ENCODE measurements around the gene C1orf53.
"Not testable (repeated sequence)": the region's sequence is repeated elsewhere in the genome, so short reads cannot be mapped to it uniquely, and the experiment has no call there.

C1orf53 gene

DNA sequence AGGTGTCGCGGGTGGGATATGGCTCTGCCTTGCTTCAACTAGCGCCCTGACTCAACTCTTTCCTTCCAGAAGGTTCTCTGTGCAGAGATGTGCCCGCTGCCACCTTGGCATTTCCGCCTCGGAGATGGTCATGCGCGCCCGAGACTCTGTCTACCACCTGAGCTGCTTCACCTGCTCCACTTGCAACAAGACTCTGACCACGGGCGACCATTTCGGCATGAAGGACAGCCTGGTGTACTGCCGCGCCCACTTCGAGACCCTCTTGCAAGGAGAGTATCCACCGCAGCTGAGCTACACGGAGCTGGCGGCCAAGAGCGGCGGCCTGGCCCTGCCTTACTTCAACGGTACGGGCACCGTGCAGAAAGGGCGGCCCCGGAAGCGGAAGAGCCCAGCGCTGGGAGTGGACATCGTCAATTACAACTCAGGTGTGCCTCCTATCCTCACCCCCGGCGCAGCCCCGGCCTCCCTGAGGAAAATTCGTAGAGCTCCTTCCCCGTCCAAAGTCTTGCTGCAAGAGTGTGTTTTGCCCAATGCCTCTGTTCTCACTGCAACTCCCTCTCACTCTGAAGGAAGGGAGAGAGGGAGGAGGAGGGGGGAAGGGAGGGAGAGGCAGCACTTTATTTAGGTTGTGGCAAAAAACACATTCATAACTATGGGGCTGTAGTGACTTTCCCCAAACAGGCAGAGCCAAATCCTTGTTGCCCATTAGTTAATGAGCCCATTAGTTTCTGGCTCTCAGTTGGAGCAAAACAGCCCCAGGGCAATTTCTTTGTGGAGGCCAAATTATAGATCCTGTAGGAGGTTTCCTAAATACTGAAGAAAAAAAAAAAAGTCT, 19.0 kb downstream of the C1orf53 start:
- no peak for DNase-seq

DNA sequence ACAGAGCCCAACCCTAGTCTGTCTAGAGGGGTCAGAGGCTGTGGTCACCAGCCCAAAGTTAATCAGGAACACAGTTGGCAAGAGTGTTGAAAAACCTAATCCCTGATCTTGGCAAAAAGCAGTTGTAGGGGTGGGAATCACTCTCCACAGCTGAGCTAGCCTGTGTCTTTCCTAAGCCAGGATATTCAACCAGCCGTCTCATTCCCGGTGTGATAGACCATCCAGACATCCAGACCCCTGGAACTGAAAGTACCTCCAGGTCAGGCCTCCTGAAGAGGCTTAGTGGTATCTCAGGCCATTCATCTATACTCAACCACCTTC, 19.6 kb downstream of the C1orf53 start:
- no peak for DNase-seq

DNA sequence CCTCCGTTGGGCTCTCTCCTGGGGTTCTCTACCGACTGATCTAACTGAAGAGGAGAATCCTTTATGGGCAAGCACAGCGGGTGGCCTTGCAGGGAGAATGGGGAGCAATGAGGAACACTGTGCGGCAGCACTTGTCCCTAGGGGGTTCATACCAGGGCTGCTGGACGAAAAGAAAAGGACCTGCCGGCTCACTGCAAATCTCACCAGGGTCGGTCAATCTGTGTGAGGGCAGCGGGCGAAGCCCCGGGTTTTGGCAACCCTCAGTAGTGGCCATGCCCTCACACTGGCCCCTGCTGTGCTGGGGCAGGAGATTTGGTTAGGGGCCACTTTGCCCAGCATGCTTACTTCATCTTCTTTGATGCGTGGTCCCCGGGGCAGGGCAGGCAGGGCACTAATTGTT, 20.6 kb downstream of the C1orf53 start:
- DNase-seq = no peak

DNA sequence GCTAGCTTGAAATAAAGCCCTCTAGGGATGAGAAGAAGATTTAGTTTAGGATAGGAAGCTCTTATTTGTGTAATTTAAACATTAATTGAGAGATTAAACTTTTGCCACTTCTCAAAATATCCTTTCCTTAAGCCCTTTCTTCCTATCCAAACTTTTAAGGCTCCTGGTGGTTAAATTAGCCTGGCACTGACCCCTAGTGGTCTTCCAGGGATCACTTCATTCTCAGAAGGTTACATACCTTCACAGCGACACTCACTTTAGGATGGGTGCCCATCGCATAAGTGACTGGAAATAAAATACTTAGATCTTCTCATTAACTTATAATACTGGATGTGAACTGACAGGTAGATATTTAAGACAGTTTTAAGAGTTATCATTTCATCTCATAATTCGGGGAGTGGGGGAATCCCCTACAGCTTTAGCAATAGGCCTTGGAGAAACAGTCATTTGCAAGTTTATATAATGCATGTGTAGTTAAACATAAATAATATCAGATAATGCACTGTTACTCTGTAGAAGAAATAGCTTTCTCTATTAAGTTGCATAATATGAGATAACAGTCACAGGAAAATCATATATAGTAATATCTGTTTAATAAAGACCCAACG, 22.2 kb downstream of the C1orf53 start:
- peak; percentile 55 for DNase-seq

DNA sequence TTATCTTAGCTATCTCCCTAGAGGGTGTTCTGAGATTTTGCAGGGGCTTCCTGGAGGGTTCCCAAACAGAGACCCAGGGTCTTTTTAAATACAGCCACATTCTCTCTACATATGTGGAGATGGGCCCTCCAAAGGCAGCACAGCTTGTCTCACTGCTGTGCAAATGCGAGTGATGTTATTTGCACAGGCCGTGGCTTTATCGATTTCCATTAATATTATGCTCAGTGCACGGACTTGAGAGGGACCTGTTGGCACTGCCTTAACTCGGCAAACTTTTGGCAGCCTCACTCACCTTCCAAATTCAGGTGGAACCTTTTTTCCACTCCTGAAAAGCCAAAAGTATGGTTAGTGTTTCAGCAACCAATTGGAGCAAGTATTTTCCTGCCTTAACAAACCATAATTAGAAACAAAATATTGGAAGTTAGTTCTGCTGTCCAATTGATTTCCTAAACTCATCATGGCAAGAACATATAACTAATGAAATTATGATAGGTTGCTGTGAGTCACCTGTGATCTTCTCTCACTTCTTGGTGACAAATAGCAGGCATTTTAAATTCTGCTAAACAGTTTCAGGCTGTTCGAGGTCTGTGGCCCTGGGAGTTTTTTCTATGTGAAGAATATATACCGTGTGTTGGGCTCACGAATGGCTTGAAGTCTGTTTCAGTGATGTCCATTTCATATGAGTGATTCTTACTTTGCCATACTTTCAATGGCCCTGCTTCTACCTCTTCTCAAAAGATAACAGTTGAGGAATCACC, 25.7 kb downstream of the C1orf53 start:
- no peak for DNase-seq

DNA sequence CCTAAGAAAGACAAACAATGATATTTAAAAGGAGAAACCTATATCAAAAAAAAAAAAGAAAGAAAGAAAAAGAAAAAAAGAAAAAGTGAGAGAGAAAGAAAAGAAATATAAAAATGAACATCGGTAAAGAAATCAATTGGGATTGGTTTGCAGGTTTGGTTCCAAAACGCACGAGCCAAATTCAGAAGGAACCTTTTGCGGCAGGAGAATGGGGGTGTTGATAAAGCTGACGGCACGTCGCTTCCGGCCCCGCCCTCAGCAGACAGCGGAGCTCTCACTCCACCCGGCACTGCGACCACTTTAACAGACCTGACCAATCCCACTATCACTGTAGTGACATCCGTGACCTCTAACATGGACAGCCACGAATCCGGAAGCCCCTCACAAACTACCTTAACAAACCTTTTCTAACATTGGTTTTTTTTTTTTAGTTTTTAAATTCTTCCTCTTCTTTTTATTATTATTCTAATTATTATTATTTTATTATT, 26.5 kb downstream of the C1orf53 start:
- no peak for DNase-seq

DNA sequence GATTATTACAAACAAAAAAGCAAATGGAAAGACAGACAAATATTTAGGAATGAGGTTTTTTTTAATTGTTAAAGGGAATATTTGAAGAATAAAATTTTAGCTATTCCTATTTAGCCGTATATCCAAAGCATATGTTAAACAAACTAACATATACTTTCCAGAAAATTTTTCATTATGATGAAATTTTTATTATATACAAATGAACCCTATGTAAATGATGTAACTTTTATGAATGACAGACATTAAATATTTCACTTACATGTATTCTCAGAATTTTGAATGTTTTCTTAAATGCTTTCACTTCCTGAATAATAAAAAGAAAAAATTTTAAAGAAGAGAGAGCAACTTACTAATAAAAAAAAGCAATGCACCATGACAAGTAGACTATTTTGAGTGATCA, 30.6 kb downstream of the C1orf53 start:
- DNase-seq = no peak

DNA sequence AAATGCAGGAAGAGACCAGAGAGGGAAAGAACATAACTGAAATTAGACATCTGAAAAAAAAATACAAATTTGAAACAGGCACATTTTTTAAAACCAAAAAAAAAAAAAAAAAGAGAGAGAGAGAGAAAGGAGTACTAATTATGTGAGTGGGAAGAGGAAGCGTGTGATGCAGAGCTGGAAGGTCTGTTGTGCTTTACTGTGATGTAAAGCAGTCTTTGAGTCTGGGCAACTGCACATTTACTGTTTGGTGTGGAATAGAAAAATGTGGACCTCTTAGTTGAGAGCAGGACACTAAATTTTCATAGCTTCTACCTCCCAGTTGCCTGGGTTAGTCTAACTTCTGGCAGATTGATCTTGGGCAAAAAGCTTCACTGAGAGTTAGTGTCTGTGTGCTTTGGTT, 31.2 kb downstream of the C1orf53 start:
- DNase-seq = no peak

DNA sequence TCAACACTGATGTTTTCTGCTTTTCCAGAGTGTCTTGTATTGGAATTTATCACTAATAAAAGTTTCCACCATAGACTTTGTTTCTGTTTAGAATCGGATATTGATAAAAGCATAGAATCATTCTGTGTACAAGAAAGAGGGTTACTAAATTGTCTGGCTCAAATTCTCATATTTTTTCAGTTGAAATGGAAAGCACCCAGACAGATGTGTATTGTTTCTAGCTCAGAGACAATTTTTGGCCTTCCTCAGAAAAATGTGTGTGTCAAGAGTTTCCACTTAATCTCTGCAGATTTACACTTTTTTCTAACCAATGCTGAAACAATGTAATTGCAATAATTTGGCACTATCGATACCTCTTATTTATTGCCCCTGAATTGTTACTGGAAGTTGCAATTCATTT, 35.0 kb downstream of the C1orf53 start:
- no peak for DNase-seq

DNA sequence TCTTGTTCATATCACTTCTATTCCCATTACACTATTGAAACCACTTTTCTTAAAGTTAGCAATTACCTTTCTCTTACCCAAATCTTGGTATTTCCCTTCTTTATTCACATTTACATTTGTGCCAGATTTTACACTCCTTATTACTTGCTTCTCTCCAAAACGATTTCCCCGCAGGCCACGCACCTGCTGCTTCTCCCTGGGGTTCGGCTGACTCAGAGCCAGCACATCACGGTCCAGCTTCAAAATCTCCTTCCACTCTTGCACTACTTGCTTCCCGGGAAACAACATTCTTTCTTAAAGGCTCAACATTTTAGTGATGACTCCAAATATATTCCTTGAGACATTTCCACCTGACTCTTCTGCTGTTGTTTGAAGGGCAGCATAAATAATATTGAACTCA, 35.5 kb downstream of the C1orf53 start:
- no peak for DNase-seq

DNA sequence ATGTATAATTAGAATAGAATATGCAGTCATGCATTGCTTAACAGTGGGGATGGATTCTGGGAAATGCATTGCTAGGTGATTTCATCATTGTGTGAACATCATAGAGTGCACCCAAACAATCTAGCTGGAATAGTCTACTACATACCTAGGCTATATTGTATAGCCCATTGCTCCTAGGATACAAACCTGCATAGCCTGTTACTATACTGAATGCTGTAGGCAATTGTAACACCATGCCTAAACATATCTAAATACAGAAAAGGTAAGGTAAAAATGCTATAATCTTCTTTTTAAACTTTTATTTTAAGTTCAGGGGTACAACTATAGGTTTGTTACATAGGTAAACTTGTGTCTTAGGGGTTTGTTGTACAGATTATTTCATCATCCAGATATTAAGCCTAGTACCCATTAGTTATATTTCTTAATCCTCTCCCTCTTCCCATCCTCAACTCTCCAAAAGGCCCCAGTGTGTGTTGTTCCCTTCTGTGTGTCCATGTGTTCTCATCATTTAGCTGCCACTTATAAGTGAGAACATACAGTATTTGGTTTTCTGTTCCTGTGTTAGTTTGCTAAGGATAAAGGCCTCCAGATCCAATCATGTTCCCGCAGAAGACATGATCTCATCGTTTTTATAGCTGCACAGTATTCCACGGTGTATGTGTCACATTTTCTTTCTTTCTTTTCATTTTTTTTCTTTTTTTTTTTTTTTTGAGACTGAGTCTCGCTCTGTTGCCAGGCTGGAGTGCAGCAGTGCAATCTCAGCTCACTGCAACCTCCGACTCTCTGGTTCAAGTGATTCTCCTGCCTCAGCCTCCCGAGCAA, 36.9 kb downstream of the C1orf53 start:
- peak; percentile 60 for DNase-seq

DNA sequence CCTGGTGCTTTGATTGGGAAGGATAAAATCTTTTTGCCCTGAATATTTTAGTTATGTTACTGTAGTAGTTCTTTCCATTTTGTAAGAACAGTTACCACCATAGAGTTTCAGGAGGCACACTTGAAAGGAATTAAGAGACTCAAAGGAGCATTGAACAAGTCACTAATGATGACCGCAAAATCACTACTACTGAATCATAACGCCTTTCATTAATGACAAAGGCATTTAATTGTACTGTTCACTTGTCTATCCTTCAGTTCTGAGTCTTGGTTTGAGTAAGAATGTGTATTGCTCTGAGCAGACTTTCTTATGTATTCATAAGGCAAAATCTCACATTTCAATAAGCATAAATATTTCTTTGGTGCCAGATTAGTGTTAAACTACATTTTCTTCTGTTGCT, 39.6 kb downstream of the C1orf53 start:
- DNase-seq = no peak

DNA sequence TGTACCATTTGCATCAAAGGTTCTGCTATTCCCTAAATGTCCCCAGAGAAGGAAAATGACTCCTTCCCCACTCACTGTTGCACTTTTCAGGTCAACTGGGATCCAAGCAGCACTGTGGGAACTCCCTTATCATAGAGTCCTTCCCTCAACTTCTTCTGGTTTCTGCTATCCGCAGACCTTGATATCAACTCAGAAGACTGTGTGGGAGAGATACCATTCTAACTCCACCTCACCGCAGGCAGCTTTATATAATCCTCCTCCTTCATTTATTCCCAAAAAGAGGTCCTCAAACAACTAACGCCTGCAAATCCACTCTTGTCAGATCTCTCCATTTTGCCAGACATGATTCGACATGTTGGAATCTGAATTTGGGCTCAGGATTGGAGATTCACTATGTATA, 42.1 kb downstream of the C1orf53 start:
- DNase-seq = no peak

DNA sequence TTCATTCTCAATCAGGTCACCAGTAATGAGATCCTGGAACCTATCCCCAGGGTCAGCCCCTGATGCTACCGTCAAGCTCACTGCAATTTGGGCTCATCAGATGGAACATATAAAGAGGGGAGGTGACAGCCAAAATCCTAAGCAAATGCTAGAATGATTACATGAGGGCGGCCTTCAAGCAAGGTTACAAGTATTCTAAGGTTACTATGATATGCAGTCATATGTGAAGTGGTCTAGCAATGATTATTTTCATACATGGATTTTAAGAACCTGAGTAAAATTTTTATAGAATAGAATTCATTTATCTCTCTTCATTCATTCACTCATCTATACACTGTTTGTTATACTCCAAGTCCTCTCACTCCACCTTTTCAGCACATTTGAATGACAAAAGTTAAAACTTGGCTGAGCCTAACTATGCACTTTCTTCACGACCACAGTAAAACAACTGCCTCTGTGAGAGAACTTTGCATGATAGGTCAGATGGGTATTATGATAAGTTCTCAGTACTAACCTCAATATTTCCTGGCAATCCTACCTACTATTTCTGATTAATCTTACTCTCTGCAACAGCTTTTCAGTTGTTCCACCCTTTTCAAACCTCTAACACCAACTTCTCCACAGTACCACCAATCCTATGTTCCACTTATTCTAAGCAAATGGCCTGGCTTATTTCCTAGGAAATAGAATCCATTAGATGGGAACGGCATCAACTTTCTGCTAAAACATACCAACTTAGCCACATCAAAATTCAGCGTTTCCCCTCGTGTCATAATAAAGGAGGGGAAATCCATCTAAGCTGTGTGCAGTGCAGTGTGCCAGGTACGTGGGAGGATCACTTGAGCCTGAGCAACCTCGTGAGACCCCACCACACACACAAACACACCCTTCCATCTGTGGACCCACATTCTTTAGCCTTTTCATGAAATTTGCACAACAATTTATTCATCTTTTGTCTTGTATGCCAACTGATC, 46.8 kb downstream of the C1orf53 start:
- DNase-seq = no peak

DNA sequence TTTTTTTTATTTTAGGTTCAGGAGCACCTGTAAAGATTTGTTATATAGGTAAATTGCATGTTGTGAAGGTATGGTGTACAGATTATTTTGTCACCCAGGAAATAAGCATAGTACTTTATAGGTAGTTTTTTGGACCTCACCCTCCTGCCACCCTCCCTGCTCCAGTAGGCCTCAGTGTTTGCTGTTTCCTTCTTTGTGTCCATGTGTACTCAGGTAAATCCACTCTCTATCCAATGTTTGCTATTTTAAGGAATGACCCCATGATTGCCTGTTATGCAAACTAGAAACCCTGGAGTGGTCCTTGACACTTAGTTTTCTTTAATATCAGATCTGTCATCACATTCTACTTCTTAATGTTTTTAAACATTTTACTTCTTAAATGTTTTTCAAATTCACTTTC, 48.7 kb downstream of the C1orf53 start:
- DNase-seq = no peak

DNA sequence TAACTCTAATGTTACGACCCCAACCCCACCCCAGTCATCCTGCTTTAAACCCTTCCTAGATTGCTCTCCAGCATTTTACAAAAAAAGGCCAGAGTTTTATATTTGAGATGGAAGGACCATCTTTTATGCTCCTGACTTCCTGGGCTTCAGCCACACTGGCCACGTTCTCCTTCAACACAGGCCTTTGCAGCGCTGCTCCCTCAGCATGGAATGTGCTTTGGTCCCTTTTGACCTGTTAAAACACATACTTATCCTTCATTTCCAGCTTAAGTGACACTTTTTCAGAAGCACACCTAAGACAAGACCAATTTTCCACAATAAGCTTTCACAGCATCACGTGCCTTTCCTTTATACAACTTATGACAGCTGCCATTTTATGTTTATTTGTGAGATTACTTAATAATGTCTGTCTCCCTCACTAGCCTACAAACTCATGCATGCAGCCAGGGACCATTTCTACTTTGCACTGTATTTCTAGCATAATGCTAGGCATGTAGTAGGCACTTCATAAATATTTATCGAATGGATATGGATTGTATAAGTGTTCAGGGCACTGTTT, 49.3 kb downstream of the C1orf53 start:
- DNase-seq = no peak

DNA sequence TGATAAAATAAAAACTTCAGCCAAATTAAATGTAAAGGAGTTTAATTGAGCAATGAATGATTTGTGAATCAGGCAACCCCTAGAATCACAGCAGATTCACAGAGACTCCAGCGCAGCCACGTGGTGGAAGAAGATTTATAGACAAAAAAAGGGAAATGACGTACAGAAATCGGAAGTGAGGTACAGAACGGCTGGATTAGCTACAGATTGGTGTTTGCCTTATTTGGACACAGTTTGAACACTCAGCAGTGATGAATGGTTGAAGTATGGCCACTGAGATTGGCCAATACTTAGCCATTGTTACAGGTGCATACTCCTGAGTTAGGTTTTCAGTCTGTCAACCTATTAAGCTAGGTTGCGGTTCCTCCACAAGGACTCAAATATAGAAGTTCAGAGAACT, 51.0 kb downstream of the C1orf53 start:
- DNase-seq = not testable (repeated sequence)

DNA sequence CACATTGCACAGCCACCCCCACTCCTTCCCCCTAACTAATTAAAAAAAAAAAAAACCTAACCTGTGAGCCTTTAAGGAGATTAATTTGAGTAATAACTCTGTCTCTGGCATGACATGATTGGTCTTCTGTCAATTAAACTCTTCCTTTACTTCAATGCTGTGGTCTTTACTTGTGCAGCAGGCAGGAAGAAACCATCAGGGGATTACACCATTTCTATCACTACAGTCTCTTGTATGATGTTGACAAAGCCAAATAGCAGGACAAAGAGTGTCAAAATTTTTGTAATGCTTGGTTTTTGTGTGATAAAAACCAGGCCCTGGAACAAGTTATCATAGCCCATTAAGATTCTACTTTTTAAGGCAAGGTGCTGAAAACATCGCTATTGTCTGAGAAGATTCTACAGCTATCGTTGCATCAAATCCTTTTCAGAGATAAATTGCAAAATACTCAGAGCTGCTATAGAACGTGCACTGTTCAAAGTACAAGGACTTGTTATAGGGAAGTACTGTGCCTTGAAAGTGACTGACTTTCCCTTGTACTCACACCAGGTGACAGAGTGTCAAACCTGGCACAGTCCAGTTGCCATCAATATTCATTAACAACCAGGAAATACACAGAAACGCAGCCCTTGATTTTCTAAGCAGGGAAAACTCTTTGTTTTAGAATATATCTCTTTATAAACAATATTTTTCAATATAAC, 52.4 kb downstream of the C1orf53 start:
- no peak for DNase-seq

DNA sequence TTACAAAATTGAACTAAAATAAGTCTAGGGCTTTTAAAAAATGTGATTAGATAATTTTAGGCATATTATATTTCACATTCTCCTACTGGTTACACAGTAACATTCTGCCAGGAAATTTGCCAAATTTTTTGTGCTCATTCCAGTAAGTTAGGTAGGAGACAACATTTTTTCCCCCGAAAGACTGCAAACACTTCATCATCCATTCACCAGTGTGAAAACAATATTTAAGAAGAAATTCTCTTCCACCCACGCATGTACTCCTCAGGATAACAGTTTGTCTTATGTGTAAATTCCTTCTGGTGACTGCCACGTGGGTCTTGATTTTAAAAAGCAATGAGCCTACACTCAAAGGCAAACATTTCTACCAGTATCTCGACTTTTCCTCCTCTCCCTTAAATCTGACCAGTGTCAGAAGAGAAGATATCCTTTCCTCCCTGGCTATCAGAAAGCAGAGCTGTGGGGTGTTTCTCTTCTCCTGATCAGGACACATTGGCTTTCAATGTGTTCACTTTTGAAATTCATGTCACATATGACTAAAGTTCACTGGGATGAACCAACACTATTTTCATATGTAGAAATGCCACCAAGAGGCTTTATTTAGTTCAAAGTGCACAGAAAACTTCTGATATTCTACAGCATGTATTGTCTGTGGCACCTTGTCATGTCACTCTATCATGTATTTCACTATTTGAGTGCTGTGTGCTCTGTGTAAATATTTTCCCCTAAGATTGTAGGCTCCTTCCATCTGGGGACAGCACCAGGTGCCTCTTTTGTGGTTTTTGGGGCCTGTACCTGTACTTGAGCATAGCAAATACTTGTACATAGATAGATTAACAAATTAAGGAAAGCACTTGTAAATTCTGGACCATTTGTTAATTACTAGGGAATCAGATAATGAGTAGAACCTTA, 53.3 kb downstream of the C1orf53 start:
- peak; percentile 50 for DNase-seq

Measured in fibroblast of skin of scalp (primary cell).